Left renal cortex interstitium (tissue), 4 donors: ENCODE measurements around the gene UBE2QL1. TPM values are rescaled to one million over a fixed set of nuclear protein-coding genes. Genes with fewer than 3 reads are reported as not detected.

Experiments
- DNase-seq, 4 donors: peaks; one replicate each; pipeline ENCODE4 v3.0.0-alpha.2; 2013; ENCODE audit warnings: low read depth in 4 of 4, low spot score in 2 of 4, missing footprints in 1 of 4
- polyA plus RNA-seq, 4 donors: library from polyadenylated mRNA; unstranded; fragments of 120-200 nt; gene quantifications; one replicate each; pipeline ENCODE4 v1.2.1, GENCODE V29; 2013; ENCODE audit not compliant: insufficient read length in 4 of 4

UBE2QL1 gene
- polyA plus RNA-seq, 4 donors = 0.82 to 1.6 (median 1.2) TPM

DNA sequence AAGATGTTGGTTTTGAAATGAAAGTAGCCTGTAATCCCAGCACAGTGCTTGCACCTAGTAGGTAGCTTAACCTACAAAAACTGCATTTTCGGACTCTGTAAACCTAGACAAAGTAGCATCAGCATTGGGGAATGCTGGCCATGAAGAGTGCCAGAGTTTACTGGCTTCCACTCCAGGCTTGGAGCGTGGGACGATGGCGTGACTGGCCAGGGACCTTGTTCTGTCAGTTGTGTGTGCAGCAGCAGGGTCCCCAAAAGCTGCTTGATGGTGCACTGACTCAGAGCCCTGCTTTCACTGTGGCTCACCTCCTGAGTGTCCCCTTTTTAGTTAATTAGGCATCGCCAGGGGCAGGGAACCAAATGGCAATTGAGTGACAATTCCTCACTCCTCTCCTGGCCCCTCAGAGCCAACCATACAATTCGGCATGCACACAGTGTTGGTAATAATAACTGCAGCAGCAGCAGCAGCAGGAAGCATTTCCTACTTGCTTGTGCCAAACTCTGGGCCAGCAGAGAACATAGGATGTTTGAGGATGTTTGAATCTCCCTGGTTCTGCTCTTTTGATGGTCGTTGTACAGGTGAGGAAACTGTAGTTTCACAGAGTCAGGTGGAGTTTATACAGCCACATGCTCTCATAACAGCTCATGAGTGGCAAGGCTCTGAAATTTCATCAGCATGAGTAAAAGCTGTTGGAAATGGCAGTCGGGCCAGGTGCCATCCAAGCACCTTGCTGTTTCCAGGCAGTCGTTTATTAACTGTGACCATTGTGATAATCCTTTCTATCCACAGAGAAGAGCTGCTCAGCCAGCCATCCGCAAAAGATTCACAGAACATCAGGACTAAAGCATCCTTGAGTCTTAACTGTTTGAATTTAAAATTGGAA is 4.2 kb downstream of the UBE2QL1 start:
- no peak for DNase-seq

DNA sequence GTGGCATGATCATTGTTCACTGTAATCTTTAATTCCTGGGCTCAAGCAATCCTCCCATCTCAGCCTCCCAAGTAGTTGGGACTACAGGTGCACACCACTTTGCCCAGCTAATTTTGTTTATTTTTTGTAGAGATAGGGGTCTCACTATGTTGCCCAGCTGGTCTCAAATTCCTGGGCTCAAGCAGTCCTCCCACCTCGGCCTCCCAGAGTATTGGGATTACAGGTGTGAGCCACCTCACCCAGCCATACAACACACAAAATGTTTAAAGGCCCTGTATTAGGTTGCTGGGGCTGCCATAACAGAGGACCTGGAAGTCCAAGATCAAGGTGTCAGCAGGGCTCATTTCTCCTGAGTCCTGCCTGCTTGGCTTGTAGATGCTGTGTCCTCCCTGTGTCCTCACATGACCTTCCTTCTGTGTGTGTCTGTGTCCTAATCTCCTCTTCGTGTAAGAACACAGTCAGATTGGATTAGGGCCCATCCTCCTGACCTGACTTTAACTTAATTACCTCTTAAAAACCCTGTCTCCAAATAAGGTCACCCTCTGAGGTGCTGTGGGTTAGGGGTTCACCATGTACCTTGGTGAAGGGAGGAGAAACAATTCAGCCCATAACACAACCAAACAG is 5.4 kb downstream of the UBE2QL1 start:
- no peak for DNase-seq

GRCh38 chr5:6454628-6455053 is 6.0 kb downstream of the UBE2QL1 start:
- DNase-seq = no peak

GRCh38 chr5:6455571-6456200 is 7.0 kb downstream of the UBE2QL1 start:
- no peak for DNase-seq

- DNase-seq = no peak
Measured at GRCh38 chr5:6456766-6457370, 8.2 kb downstream of the UBE2QL1 start.

DNA sequence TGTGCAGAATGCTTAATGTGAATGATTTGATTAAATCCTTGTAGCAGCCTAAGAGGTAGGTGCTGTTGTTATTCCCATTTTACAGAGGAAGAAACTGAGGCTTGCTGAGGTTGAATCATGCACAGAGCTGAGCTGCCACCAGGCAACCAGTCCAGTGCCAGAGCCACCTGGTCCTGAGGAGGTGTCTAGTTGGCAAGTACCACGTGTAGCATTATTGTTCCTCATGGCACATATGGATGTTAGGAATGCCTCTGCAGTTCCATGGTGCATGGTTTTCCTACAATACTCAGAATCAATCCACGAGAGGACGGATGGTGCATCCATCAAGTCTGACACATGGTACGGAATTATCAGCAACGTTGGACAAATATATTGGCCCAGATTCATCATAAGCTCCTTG is 8.9 kb downstream of the UBE2QL1 start:
- no peak for DNase-seq

GRCh38 chr5:6458833-6459232 is 10.2 kb downstream of the UBE2QL1 start:
- DNase-seq = no peak

DNA sequence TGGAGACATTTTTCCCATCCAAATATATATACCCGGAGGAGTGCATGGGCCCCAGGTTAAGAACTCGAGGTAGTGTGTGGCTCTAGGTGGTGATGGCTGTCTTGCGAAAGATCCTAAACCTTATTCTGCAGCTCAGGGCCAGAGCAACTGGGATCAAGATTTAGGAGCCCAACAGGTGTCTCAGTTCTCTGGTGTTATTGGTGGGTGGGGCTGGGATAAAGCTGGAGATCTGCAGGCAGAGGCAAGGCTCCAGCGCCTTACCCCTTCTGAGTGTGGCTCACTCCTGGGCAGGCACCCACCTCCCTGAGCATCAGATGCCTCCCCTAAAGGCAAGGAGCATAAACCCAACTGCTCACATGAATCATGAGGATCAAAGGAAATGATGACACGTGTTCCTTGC is 11.2 kb downstream of the UBE2QL1 start:
- DNase-seq = no peak

DNA sequence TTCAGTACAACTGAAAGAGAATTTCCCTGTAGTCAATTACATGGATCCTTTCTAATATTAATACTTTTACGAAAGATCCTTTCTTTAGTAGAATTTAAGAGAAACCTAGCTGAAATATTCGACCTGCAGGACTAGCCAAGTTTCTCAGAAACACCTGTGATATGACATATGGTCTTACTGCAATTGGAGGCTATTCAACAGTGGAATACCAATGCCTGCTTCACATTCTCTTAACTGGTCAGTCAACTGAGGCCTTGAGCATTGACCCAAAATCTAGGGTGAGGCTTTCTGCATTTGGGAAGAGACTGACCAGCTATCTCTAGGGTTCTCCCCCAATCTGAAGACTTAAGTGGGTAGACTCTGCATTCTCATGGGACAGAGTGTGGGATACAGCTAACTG is 12.3 kb downstream of the UBE2QL1 start:
- no peak for DNase-seq

DNA sequence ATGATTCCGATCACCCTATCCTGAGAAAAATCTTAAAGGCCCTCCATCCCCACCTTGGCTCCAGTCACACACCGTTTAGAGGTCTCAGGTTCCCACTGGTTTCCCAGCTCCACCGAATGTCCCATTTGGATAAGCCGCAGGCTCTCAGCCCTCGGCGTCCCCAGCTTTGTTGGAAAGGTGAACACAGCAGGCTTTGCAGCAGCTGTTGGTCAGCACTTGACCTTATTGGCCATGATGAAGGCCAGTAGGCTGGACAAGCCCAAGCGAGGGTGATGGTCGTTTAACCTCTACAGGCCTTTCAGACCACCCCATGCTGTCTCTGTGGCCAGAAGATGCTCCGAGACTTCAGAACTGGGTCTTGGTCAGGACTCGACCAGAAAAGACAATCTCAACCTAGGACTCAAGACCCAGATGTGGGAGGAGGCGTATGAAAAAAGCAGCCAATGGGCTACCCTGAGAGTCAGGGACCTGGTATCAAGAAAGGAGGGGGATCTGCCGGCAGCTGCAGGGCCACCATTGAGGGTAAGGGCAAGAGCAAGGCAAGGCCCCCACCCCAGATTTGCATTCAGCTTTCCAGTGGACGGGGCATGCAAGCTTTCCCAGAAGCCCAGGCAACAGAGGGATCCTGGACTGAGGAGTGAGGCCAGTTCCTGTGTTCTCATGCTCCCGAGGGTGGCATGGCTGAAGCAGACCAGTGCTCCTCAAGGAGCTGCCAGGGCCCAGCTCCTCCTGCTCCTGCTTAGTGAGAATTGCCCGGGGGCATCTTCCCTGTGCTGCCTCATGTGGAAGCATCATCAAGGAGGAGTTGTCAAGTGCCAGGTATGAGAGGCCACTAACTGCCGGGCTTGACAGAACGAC is 13.4 kb downstream of the UBE2QL1 start:
- DNase-seq = no peak

GRCh38 chr5:6462671-6463070 is 14.0 kb downstream of the UBE2QL1 start:
- DNase-seq = no peak

DNA sequence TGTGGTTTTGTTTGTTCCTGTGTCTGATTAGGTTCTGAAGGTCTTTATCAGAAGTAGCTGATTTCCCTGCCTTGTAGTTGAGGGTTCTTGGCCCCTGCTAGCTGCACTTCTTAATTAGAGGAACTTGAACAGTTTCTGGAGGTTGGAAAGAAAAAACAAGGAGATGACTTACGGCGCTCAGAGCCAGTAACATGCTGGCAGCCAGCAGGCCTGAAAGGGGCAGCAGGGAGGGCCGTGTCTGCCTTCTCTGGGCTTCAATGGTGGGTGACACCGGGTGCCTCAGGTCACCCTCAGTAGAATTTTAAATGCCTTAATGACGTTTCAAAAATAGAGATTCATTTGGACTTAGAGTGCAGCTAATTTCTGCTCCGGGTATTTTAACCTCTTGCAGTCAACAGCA is 15.8 kb downstream of the UBE2QL1 start:
- no peak for DNase-seq

GRCh38 chr5:6465831-6466790 is 17.5 kb downstream of the UBE2QL1 start:
- no peak for DNase-seq

DNA sequence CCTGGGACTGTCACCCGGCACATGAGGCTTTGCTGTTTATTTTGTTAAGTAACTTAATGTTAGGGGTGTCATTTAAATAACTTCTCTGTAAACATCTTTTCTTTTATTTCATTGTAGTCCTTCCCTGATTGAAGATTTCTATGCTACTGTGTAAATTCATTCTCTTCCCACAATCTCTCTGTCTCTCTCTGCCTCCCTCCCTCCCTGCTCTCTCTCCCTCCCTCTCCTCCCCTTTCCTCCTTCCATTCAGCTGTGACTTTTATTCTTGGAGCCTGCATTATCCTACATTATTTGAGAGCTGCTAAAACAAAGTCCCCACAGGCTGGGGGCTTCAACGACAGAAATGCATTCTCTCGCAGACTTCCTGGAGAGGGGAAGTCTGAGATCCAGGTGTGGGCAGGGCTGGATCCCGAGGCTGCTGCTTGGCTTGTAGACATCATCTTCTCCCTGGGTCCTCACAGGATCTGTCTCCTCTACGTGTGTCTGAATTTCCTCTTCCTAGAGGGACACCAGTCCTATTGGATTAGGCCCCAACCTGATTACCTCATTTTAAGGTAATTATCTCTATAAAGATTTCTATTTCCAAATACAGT is 18.4 kb downstream of the UBE2QL1 start:
- no peak for DNase-seq

DNA sequence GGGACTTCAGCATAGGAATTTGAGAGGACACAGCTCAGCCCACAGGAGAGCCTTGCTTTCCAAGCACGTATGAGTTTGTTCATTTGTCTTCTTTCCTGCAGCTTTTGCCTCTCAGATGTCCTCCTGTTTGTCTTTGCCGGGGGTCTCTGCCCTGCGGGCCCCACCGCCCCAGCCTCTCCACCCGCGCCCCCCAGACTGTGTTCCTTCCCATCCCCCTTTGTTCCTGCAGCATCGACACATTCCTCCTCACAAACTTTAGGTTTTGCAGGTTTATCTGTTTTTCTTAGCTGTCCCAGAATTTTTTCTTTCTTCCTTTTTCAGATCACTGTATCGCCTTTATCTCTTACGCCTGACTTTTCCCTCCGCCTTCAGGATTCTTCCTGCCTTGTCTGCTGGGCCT is 18.9 kb downstream of the UBE2QL1 start:
- DNase-seq = no peak

DNA sequence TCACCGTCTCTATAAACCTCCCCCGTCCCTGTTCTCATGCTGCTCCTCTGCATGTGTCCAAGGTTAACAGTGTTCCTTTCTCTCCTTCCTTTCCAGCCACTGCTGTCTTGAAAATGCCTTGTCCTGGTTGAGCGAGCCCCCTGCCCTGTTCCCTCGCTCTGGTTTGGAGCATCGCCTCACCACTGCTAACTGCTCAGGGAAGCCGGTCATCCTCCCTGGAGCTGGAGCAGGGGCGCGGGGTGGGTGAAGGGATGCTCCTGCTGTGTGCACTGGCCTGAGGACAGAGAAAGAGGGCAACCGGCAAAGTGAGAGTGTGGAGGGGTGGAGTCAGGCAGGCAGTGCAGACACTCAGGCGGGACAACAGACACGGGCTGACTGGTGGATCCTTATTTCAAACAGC is 19.4 kb downstream of the UBE2QL1 start:
- peak in 1 of 4 donors; percentile 24 for DNase-seq

- no peak for DNase-seq
Measured at GRCh38 chr5:6468870-6469269, 20.2 kb downstream of the UBE2QL1 start.

- no peak for DNase-seq
Measured at GRCh38 chr5:6469836-6470235, 21.2 kb downstream of the UBE2QL1 start.

- DNase-seq = no peak
Measured at GRCh38 chr5:6470672-6471071, 22.0 kb downstream of the UBE2QL1 start.
